ENCODE data around the gene C11orf97. TPM values are rescaled to one million over a fixed set of nuclear protein-coding genes. Genes with fewer than 3 reads are reported as not detected.

The C11orf97 gene
- total RNA-seq, 1 experiment from 2014 or later: not detected

GRCh38 chr11:94557421-94557820 lies 45.2 kb downstream of the C11orf97 start:
- no peak overlapping the region for H3K4me2 ChIP-seq (ENCODE audit: insufficient read depth, insufficient read length, low read length)
- H3K79me2 ChIP-seq (ENCODE audit: insufficient read depth, low read length): no peaks in the 10 kb centered on the region
- H2BK5ac ChIP-seq (ENCODE audit: insufficient read length, low read length): no peak overlapping the region
- H3K4ac ChIP-seq (ENCODE audit: low read depth, low read length): no peak overlapping the region
- Mint-ChIP-seq H3K27me3 (ENCODE audit: low read depth) (no peaks in the 10 kb centered on the region), H3K27ac (no peak overlapping the region), H3K36me3 (ENCODE audit: insufficient read depth in 1 of 3, low read depth in 3 of 3) (no peaks in the 10 kb centered on the region), H3K4me1 (no peaks in the 10 kb centered on the region), H3K4me3 (no peak overlapping the region), H3K9me3 (no peaks in the 10 kb centered on the region)
- H4K5ac ChIP-seq (ENCODE audit: insufficient read length, low read depth, low read length): no peak overlapping the region
- no peak overlapping the region for H3K56ac ChIP-seq (ENCODE audit: insufficient read length, low read depth, low read length)
- TF ChIP-seq CTCF (conservative IDR thresholded peaks at IDR 0.05): no peak
- H2AK5ac ChIP-seq (ENCODE audit: insufficient read length, low read length): no peak overlapping the region
- H3K4me1 ChIP-seq (ENCODE audit: insufficient read depth, low read length): no peaks in the 10 kb centered on the region
- H3K23ac ChIP-seq (ENCODE audit: insufficient read length, low read depth, low read length): no peak overlapping the region
- H4K20me1 ChIP-seq (ENCODE audit: control insufficient read depth, insufficient read depth, insufficient read length): no peaks in the 10 kb centered on the region
- H2BK15ac ChIP-seq (ENCODE audit: low read depth, low read length): no peak overlapping the region
- no peak overlapping the region for H4K91ac ChIP-seq (ENCODE audit: insufficient read length, low read depth, low read length)
- no peak overlapping the region for H4K8ac ChIP-seq (replicated peaks; ENCODE audit: insufficient read length, low read depth, low read length)
- no peaks in the 10 kb centered on the region for H3K27me3 ChIP-seq (ENCODE audit: insufficient read depth, low read length)
- H3K9ac ChIP-seq (ENCODE audit: extremely low read depth, insufficient read length, low read length): no peak overlapping the region
- H3K14ac ChIP-seq (ENCODE audit: insufficient read depth, low read length): no peak overlapping the region
- H2AFZ ChIP-seq (ENCODE audit: low read length): no peak overlapping the region
- DNase-seq: no peak
- H3K23me2 ChIP-seq (ENCODE audit: insufficient read length, low read depth, low read length, poor library complexity, severe bottlenecking): no peaks in the 10 kb centered on the region
- H2BK20ac ChIP-seq (ENCODE audit: low read depth, low read length, poor library complexity, severe bottlenecking): no peak overlapping the region
- no peak overlapping the region for H3K18ac ChIP-seq (ENCODE audit: insufficient read length, low read depth, low read length)
- H2BK120ac ChIP-seq (ENCODE audit: low read depth, low read length, poor library complexity, severe bottlenecking): no peak overlapping the region
- H2BK12ac ChIP-seq (ENCODE audit: insufficient read length, low read depth, low read length): no peak overlapping the region
- no peak overlapping the region for H3T11ph ChIP-seq (ENCODE audit: low read length)
- H3K27ac ChIP-seq (ENCODE audit: insufficient read length, low read depth, low read length): no peak overlapping the region
- H3K9me3 ChIP-seq (ENCODE audit: control insufficient read depth, low read depth, low read length): no peaks in the 10 kb centered on the region
- H3K79me1 ChIP-seq (ENCODE audit: insufficient read depth, low read depth, low read length, poor library complexity, severe bottlenecking): no peaks in the 10 kb centered on the region

All from H9 (cell line).